Activated T-cell treated with anti-CD3 and anti-CD28 coated beads, Interleukin-2, amount 50 U/mL, for 72 hours (primary cell): ENCODE results near the gene CRIM1. TPM values are rescaled to one million over a fixed set of nuclear protein-coding genes. Genes with fewer than 3 reads are reported as not detected.
A peak's percentile ranks its signal among the peaks of the same experiment; 100 is the strongest.

Source experiments
- ATAC-seq, 2 donors: fragments of 150-1000 bp; cut with Tn5 transposase; replicated peaks in 1 of 2; 2 replicates each; pipeline ENCODE4 v1.10.0; 2021; ENCODE audit warnings: moderate library complexity in 2 of 2, mild to moderate bottlenecking in 1 of 2
- DNase-seq, 2 donors: peaks; one replicate each; pipeline ENCODE4 v3.0.0; 2021 to 2022; ENCODE audit warnings: mixed read lengths in 1 of 2
- H3K27ac Mint-ChIP-seq: one replicate; pipeline ENCODE4 v1.8.0; 2022; ENCODE audit warnings: mild to moderate bottlenecking, moderate library complexity, mixed read lengths
- H3K27me3 Mint-ChIP-seq: one replicate; pipeline ENCODE4 v1.8.0; 2022; ENCODE audit warnings: low read depth, mixed read lengths
- H3K36me3 Mint-ChIP-seq, 2 donors: one replicate each; pipeline ENCODE4 v1.8.0; 2022; ENCODE audit warnings: mixed read lengths in 2 of 2, mild to moderate bottlenecking in 1 of 2; ENCODE audit not compliant: insufficient read depth in 2 of 2
- H3K4me1 Mint-ChIP-seq: one replicate; pipeline ENCODE4 v1.8.0; 2022; ENCODE audit warnings: low read depth, mixed read lengths
- H3K4me3 Mint-ChIP-seq, 2 donors: one replicate each; pipeline ENCODE4 v1.8.0; 2022; ENCODE audit warnings: mild to moderate bottlenecking in 2 of 2, mixed read lengths in 2 of 2, moderate library complexity in 2 of 2
- H3K9me3 Mint-ChIP-seq, 2 donors: one replicate each; pipeline ENCODE4 v1.8.0; 2022; ENCODE audit warnings: mixed read lengths in 2 of 2
- total RNA-seq, 2 donors: library from RNA; stranded (reverse); gene quantifications; one replicate each; pipeline ENCODE4 v1.2.3, GENCODE V29; 2022

The CRIM1 gene
- total RNA-seq, 2 donors from 2014 or later = 2.6 to 3.3 TPM

- no peaks in the 10 kb centered on the region for H3K9me3 Mint-ChIP-seq
- ATAC-seq (peak; percentile 90 to 91), DNase-seq (peak in 1 of 2 donors; percentile 6)
- no peaks in the 10 kb centered on the region for H3K36me3 Mint-ChIP-seq
- no peak overlapping the region for H3K27ac Mint-ChIP-seq
- no peaks in the 10 kb centered on the region for H3K27me3 Mint-ChIP-seq
- H3K4me1 Mint-ChIP-seq = no peaks in the 10 kb centered on the region
- H3K4me3 Mint-ChIP-seq = no peak overlapping the region
These were observed 48.2 kb downstream of the CRIM1 start for GRCh38 chr2:36403675-36404230.

DNA sequence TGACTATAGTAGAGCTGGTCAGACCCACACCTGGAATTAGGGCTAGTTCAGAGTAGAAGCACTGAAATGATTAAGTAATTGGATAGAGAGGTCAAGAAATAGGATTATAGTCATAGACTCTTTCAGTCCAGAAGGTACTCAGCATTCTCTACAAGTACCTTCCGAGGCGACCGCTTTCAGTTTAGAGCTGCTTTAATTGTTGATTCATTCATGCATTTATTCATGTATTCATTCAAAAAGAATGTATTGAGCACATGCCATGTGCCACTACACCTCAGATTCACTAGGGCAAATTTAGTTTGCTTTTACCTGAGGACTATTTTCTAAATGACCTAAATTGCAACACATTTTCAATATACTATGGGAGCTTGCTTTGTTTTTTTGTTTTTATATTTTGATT lies 48.7 kb downstream of the CRIM1 start:
- no peaks in the 10 kb centered on the region for H3K27me3 Mint-ChIP-seq
- no peak for DNase-seq
- no peaks in the 10 kb centered on the region for H3K9me3 Mint-ChIP-seq
- no peak overlapping the region for H3K4me3 Mint-ChIP-seq
- no peaks in the 10 kb centered on the region for H3K4me1 Mint-ChIP-seq
- ATAC-seq = no peak
- no peaks in the 10 kb centered on the region for H3K36me3 Mint-ChIP-seq
- H3K27ac Mint-ChIP-seq = no peak overlapping the region

GRCh38 chr2:36404754-36405153 lies 49.2 kb downstream of the CRIM1 start:
- Mint-ChIP-seq H3K27ac (no peak overlapping the region), H3K4me1 (no peaks in the 10 kb centered on the region), H3K4me3 (no peak overlapping the region), H3K27me3 (peaks cover 2% of the 10 kb centered on the region), H3K36me3 (no peaks in the 10 kb centered on the region), H3K9me3 (no peaks in the 10 kb centered on the region)
- DNase-seq (no peak), ATAC-seq (no peak)

DNA sequence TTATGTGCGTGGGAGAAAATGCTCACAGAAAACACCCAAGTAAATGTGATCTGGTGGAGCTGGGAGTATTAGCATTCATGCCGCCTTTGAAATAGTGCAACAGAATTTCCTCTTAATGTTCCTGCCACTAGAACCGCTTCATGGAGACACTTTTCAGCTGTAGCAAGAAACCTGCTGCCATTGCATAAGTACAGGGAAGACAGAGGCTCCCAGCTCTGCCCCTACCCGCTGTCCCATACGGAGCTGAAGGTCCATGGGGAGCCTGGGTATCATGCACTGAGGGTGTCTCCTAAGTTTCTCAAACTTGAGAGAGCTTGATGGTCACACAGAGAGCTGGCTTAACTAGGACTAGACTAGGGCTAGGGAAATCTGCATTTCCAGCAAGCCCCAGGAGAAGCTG lies 49.6 kb downstream of the CRIM1 start:
- Mint-ChIP-seq H3K4me3 (no peak overlapping the region), H3K27me3 (peaks cover 5% of the 10 kb centered on the region), H3K36me3 (no peaks in the 10 kb centered on the region), H3K4me1 (no peaks in the 10 kb centered on the region), H3K9me3 (no peaks in the 10 kb centered on the region), H3K27ac (no peak overlapping the region)
- DNase-seq = no peak
- ATAC-seq = no peak

- ATAC-seq (no peak), DNase-seq (no peak)
- H3K27ac Mint-ChIP-seq = no peak overlapping the region
- H3K36me3 Mint-ChIP-seq = no peaks in the 10 kb centered on the region
- H3K4me1 Mint-ChIP-seq = no peaks in the 10 kb centered on the region
- H3K4me3 Mint-ChIP-seq = no peak overlapping the region
- H3K27me3 Mint-ChIP-seq = peaks cover 5% of the 10 kb centered on the region
- no peaks in the 10 kb centered on the region for H3K9me3 Mint-ChIP-seq
These were observed 50.7 kb downstream of the CRIM1 start for GRCh38 chr2:36406296-36406695.

DNA sequence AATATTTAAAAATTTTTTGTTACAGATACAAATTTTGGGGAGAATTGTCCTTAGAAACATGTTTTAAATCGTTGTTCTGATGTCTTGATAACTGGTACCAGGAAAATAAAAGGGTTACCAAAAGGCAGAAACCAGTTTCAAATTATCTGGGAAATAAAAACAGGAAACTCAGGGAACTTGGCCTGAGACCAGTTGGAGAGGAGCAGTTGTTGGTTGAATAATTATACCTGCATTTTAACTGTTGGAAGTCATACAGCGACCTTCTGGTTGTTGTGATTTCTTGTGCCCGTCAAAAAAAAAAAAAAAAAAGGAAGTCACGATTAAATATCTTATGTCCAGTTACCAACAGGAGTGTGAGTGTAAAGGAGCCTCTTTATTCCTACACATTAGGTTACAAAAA lies 51.8 kb downstream of the CRIM1 start:
- DNase-seq (no peak), ATAC-seq (no peak)
- Mint-ChIP-seq H3K27ac (no peak overlapping the region), H3K27me3 (peaks cover 5% of the 10 kb centered on the region), H3K4me3 (no peak overlapping the region), H3K36me3 (no peaks in the 10 kb centered on the region), H3K9me3 (no peaks in the 10 kb centered on the region), H3K4me1 (no peaks in the 10 kb centered on the region)

DNA sequence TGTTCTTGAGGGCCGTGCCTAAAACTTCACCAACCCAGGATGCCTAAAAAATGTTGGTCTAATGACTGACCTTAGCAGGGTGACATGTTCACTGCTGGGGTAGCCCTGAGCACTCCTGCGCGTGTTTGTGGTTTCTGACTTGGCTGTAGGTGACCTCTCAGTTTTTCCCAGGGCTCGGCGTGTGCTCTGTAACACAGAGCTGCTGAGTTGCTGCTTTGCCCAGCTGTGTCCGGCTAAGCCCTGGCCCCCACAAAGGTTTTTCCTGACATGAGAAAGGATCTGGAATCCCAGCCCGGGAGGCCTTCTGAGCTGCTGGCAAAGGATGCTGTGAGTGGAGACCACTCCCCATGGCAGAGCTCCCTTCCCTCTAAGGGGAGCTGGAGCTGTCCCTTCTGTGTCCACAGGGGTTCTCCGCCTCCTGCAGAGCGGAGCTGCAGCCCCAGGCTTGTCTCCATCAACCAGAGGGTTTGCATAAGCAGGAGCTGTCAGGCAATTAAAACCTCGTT lies 52.7 kb downstream of the CRIM1 start:
- no peaks in the 10 kb centered on the region for H3K4me1 Mint-ChIP-seq
- peaks cover 5% of the 10 kb centered on the region for H3K27me3 Mint-ChIP-seq
- H3K27ac Mint-ChIP-seq = no peak overlapping the region
- H3K36me3 Mint-ChIP-seq = no peaks in the 10 kb centered on the region
- ATAC-seq = no peak
- no peak overlapping the region for H3K4me3 Mint-ChIP-seq
- DNase-seq = no peak
- no peaks in the 10 kb centered on the region for H3K9me3 Mint-ChIP-seq

DNA sequence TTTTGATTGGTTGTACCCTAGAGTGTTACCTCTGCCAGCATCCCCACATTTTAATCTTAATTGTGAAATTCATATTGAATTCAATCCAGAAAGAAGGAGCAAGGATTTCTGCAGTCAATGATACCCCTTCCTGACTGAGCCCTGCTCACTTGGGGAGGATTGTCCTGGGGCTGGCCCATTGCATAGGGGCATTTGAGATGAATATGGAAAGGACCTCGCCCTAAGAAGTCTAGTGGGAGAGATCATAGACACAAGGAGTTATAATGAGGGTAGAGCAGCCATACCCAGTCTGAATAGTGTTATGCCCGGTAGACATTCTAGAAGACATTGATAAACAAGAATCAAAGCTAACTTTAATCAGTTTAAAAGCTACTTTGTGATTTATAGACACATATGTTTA lies 53.8 kb downstream of the CRIM1 start:
- Mint-ChIP-seq H3K4me3 (no peak overlapping the region), H3K27me3 (peaks cover 5% of the 10 kb centered on the region), H3K27ac (no peak overlapping the region), H3K36me3 (no peaks in the 10 kb centered on the region), H3K4me1 (no peaks in the 10 kb centered on the region), H3K9me3 (no peaks in the 10 kb centered on the region)
- ATAC-seq = no peak
- DNase-seq = no peak

- no peak for ATAC-seq
These were observed 54.4 kb downstream of the CRIM1 start for GRCh38 chr2:36409935-36410334.

DNA sequence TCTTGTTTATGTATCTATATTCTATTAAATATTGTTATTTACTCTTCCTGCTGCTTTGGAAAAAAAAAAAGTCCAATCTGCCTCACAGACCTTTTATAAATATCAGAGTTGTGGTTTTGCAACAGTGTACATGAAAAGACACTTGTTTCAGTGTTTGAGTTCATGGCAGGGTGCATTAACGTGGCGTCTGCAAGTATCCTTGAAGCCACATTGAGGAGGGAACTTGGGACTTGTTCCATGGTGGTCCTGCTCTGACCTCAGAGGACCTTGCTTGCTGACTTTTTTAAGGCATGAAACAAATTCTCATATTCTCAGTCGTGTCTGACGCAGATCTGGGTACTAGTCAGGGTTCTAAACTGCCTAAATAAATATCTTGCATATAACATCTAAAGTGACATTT lies 55.1 kb downstream of the CRIM1 start:
- Mint-ChIP-seq H3K4me1 (no peaks in the 10 kb centered on the region), H3K9me3 (no peaks in the 10 kb centered on the region), H3K4me3 (no peak overlapping the region), H3K36me3 (no peaks in the 10 kb centered on the region), H3K27me3 (peaks cover 5% of the 10 kb centered on the region), H3K27ac (no peak overlapping the region)
- ATAC-seq (no peak), DNase-seq (no peak)

More at GRCh38 chr2:36409935-36410334, 54.4 kb downstream of the CRIM1 start:
- DNase-seq = no peak
- no peaks in the 10 kb centered on the region for H3K4me1 Mint-ChIP-seq
- no peaks in the 10 kb centered on the region for H3K9me3 Mint-ChIP-seq
- no peak overlapping the region for H3K27ac Mint-ChIP-seq
- no peak overlapping the region for H3K4me3 Mint-ChIP-seq
- H3K36me3 Mint-ChIP-seq = no peaks in the 10 kb centered on the region
- H3K27me3 Mint-ChIP-seq = peaks cover 5% of the 10 kb centered on the region

GRCh38 chr2:36411962-36412444 lies 56.4 kb downstream of the CRIM1 start:
- H3K27me3 Mint-ChIP-seq = peaks cover 5% of the 10 kb centered on the region
- ATAC-seq = no peak
- H3K4me1 Mint-ChIP-seq = no peaks in the 10 kb centered on the region
- no peaks in the 10 kb centered on the region for H3K9me3 Mint-ChIP-seq
- DNase-seq = no peak
- H3K36me3 Mint-ChIP-seq = no peaks in the 10 kb centered on the region
- no peak overlapping the region for H3K27ac Mint-ChIP-seq
- H3K4me3 Mint-ChIP-seq = no peak overlapping the region

GRCh38 chr2:36413218-36413617 lies 57.6 kb downstream of the CRIM1 start:
- no peaks in the 10 kb centered on the region for H3K4me1 Mint-ChIP-seq
- no peak overlapping the region for H3K27ac Mint-ChIP-seq
- H3K9me3 Mint-ChIP-seq = no peaks in the 10 kb centered on the region
- H3K27me3 Mint-ChIP-seq = peaks cover 5% of the 10 kb centered on the region
- no peaks in the 10 kb centered on the region for H3K36me3 Mint-ChIP-seq
- no peak for DNase-seq
- H3K4me3 Mint-ChIP-seq = no peak overlapping the region
- no peak for ATAC-seq

- Mint-ChIP-seq H3K4me1 (no peaks in the 10 kb centered on the region), H3K27ac (no peak overlapping the region), H3K9me3 (no peaks in the 10 kb centered on the region), H3K27me3 (peaks cover 5% of the 10 kb centered on the region), H3K36me3 (no peaks in the 10 kb centered on the region), H3K4me3 (no peak overlapping the region)
- DNase-seq (no peak), ATAC-seq (no peak)
These were observed 58.7 kb downstream of the CRIM1 start for GRCh38 chr2:36414307-36414706.

GRCh38 chr2:36415381-36416022 lies 59.9 kb downstream of the CRIM1 start:
- Mint-ChIP-seq H3K9me3 (no peaks in the 10 kb centered on the region), H3K27me3 (no peaks in the 10 kb centered on the region), H3K27ac (no peak overlapping the region), H3K4me1 (no peaks in the 10 kb centered on the region), H3K4me3 (no peak overlapping the region), H3K36me3 (no peaks in the 10 kb centered on the region)
- DNase-seq (no peak), ATAC-seq (no peak)
